Measurements from ENCODE around the gene PIGU. TPM values are rescaled to one million over a fixed set of nuclear protein-coding genes. Genes with fewer than 3 reads are reported as not detected.

Gene PIGU
- total and polyA plus RNA-seq, 2 donors (not counting 3 experiments of a cell fraction or from before 2014, with no cell fraction given), result 20.3 to 81.8 TPM

GRCh38 chr20:34701405-34702085 lies 24.7 kb upstream of the PIGU start:
- Histone ChIP-seq H4K20me1 (replicated peaks; ENCODE audit: control insufficient read depth, extremely low read depth, insufficient read depth, low read length) (no peaks in the 10 kb centered on the region), H3K4me3 (replicated peaks in 1 of 3; ENCODE audit: insufficient read depth in 1 of 3, low read depth in 1 of 3, low read length in 3 of 3) (no peak overlapping the region), H3K79me2 (ENCODE audit: control insufficient read depth, insufficient read depth, low read length) (no peaks in the 10 kb centered on the region), H3K9me1 (replicated peaks; ENCODE audit: control insufficient read depth, extremely low read depth, insufficient read depth, low read length) (no peaks in the 10 kb centered on the region), H3K9ac (replicated peaks; ENCODE audit: extremely low read depth, insufficient read depth, low read length) (no peak overlapping the region), H3K4me2 (ENCODE audit: insufficient read depth, low read length) (no peak overlapping the region), H3K27ac (ENCODE audit: insufficient read depth, low read depth, low read length) (no peak overlapping the region), H3K4me1 (ENCODE audit: control insufficient read depth, extremely low read depth, insufficient read depth, low read length) (peaks cover 11% of the 10 kb centered on the region), H3K27me3 (ENCODE audit: control insufficient read depth in 2 of 2, insufficient read depth in 2 of 2, low read length in 2 of 2) (no peaks in the 10 kb centered on the region), H3K36me3 (ENCODE audit: control insufficient read depth in 2 of 2, extremely low read depth in 1 of 2, insufficient read depth in 2 of 2, low read length in 2 of 2) (no peaks in the 10 kb centered on the region), H2AFZ (ENCODE audit: low read depth, low read length) (no peak overlapping the region), H3K9me3 (replicated peaks; ENCODE audit: control insufficient read depth, insufficient read depth, low read length) (no peaks in the 10 kb centered on the region)
- ChIA-PET CTCF (no interaction called here), POLR2A (interaction anchor here (0.6 kb wide), 1 partner anchor 24 kb away, joined by 3 read pairs; no protein-coding TSS in a partner anchor)
- TF ChIP-seq JUN (IDR thresholded peaks at IDR 0.05; ENCODE audit: borderline replicate concordance, insufficient read depth, insufficient read length, low read depth), result peak; percentile 31
- TF ChIP-seq, protein P1, sequence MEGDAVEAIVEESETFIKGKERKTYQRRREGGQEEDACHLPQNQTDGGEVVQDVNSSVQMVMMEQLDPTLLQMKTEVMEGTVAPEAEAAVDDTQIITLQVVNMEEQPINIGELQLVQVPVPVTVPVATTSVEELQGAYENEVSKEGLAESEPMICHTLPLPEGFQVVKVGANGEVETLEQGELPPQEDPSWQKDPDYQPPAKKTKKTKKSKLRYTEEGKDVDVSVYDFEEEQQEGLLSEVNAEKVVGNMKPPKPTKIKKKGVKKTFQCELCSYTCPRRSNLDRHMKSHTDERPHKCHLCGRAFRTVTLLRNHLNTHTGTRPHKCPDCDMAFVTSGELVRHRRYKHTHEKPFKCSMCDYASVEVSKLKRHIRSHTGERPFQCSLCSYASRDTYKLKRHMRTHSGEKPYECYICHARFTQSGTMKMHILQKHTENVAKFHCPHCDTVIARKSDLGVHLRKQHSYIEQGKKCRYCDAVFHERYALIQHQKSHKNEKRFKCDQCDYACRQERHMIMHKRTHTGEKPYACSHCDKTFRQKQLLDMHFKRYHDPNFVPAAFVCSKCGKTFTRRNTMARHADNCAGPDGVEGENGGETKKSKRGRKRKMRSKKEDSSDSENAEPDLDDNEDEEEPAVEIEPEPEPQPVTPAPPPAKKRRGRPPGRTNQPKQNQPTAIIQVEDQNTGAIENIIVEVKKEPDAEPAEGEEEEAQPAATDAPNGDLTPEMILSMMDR (IDR thresholded peaks at IDR 0.05; ENCODE audit: extremely low read depth in 1 of 2, insufficient read depth in 1 of 2, low read depth in 1 of 2, low read length in 2 of 2), result no peak
- intact Hi-C loops (cut with micrococcal nuclease), result no loop called here
- DNase-seq (ENCODE audit: low read depth, low spot score), result no peak
- no TSS peak for BruUV-seq (replicated peaks)
- dilution Hi-C loops (cut with MboI; ENCODE audit: extremely low pct_ligation_motif_present, low sequenced_read_pairs), result no loop called here
- peak; percentile 15 for FAIRE-seq

GRCh38 chr20:34693414-34693813 lies 16.5 kb upstream of the PIGU start:
- Histone ChIP-seq H3K4me1 (ENCODE audit: control insufficient read depth, extremely low read depth, insufficient read depth, low read length) (peaks cover 7% of the 10 kb centered on the region), H4K20me1 (replicated peaks; ENCODE audit: control insufficient read depth, extremely low read depth, insufficient read depth, low read length) (no peaks in the 10 kb centered on the region), H3K9me1 (replicated peaks; ENCODE audit: control insufficient read depth, extremely low read depth, insufficient read depth, low read length) (no peaks in the 10 kb centered on the region), H3K4me3 (replicated peaks in 1 of 3; ENCODE audit: insufficient read depth in 1 of 3, low read depth in 1 of 3, low read length in 3 of 3) (no peak overlapping the region), H3K36me3 (ENCODE audit: control insufficient read depth in 2 of 2, extremely low read depth in 1 of 2, insufficient read depth in 2 of 2, low read length in 2 of 2) (no peaks in the 10 kb centered on the region), H2AFZ (ENCODE audit: low read depth, low read length) (no peak overlapping the region), H3K27ac (ENCODE audit: insufficient read depth, low read depth, low read length) (no peak overlapping the region), H3K79me2 (ENCODE audit: control insufficient read depth, insufficient read depth, low read length) (no peaks in the 10 kb centered on the region), H3K9me3 (replicated peaks; ENCODE audit: control insufficient read depth, insufficient read depth, low read length) (no peaks in the 10 kb centered on the region), H3K9ac (replicated peaks; ENCODE audit: extremely low read depth, insufficient read depth, low read length) (no peak overlapping the region), H3K27me3 (ENCODE audit: control insufficient read depth in 2 of 2, insufficient read depth in 2 of 2, low read length in 2 of 2) (no peaks in the 10 kb centered on the region), H3K4me2 (ENCODE audit: insufficient read depth, low read length) (no peak overlapping the region)
- TF ChIP-seq, protein P2, sequence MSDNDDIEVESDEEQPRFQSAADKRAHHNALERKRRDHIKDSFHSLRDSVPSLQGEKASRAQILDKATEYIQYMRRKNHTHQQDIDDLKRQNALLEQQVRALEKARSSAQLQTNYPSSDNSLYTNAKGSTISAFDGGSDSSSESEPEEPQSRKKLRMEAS (IDR thresholded peaks at IDR 0.05; ENCODE audit: insufficient read depth, insufficient read length), result no peak
- TF ChIP-seq, protein P1 (IDR thresholded peaks at IDR 0.05; ENCODE audit: extremely low read depth in 1 of 2, insufficient read depth in 1 of 2, low read depth in 1 of 2, low read length in 2 of 2), result no peak
- POLR2A ChIA-PET, result no interaction called here
- FAIRE-seq (no peak), DNase-seq (ENCODE audit: low read depth, low spot score) (no peak)
- CTCF ChIA-PET, result interaction anchor here (0.9 to 1.4 kb wide), 3 partner anchors 11 to 76 kb away, joined by 3 read pairs; no protein-coding TSS in a partner anchor
- dilution Hi-C loops (cut with MboI; ENCODE audit: extremely low pct_ligation_motif_present, low sequenced_read_pairs) (no loop called here), intact Hi-C loops (cut with micrococcal nuclease) (no loop called here)
- no TSS peak for BruUV-seq (replicated peaks)

Measured in endothelial cell of umbilical vein (primary cell).